GM18508 (cell line): ENCODE data around the gene CTDSP2.
"Not testable (repeated sequence)": the region's sequence is repeated elsewhere in the genome, so short reads cannot be mapped to it uniquely, and the experiment has no call there.

Experiments used
- ATAC-seq: cut with Tn5 transposase; IDR thresholded peaks from one replicate; pipeline ENCODE4 v1.9.1; 2021; ENCODE audit warnings: moderate number of reproducible peaks; ENCODE audit not compliant: insufficient read depth, unreplicated experiment

Gene CTDSP2

GRCh38 chr12:57836442-57837375 is 9.8 kb downstream of the CTDSP2 start:
- ATAC-seq: no peak

GRCh38 chr12:57835366-57836288 is 10.9 kb downstream of the CTDSP2 start:
- ATAC-seq: no peak

- ATAC-seq: no peak
Measured at GRCh38 chr12:57834086-57834876, 12.2 kb downstream of the CTDSP2 start.

- ATAC-seq: no peak
Measured at GRCh38 chr12:57833672-57834071, 12.9 kb downstream of the CTDSP2 start.

- no peak for ATAC-seq
Measured at GRCh38 chr12:57832966-57833365, 13.6 kb downstream of the CTDSP2 start.

GRCh38 chr12:57830393-57830792 is 16.1 kb downstream of the CTDSP2 start:
- ATAC-seq: no peak

- ATAC-seq: no peak
Measured at GRCh38 chr12:57829025-57829777, 17.3 kb downstream of the CTDSP2 start.

GRCh38 chr12:57826966-57827365 is 19.6 kb downstream of the CTDSP2 start:
- ATAC-seq: no peak

GRCh38 chr12:57826400-57826799 is 20.1 kb downstream of the CTDSP2 start:
- no peak for ATAC-seq

GRCh38 chr12:57825451-57825850 is 21.1 kb downstream of the CTDSP2 start:
- no peak for ATAC-seq

GRCh38 chr12:57823908-57824640 is 22.5 kb downstream of the CTDSP2 start:
- no peak for ATAC-seq

GRCh38 chr12:57823131-57823907 is 23.2 kb downstream of the CTDSP2 start:
- ATAC-seq: no peak

- ATAC-seq: no peak
Measured at GRCh38 chr12:57822392-57823130, 24.0 kb downstream of the CTDSP2 start.

- ATAC-seq: no peak
Measured at GRCh38 chr12:57821474-57822214, 24.9 kb downstream of the CTDSP2 start.

GRCh38 chr12:57821015-57821414 is 25.5 kb downstream of the CTDSP2 start:
- not testable (repeated sequence) for ATAC-seq

GRCh38 chr12:57820119-57820518 is 26.4 kb downstream of the CTDSP2 start:
- ATAC-seq: not testable (repeated sequence)

- not testable (repeated sequence) for ATAC-seq
Measured at GRCh38 chr12:57817990-57818331, 28.6 kb downstream of the CTDSP2 start.
